CD4-positive, alpha-beta T cell treated with Interleukin-15 for 4 hours (primary cell): ENCODE data around the gene PLA2G6.
A peak's percentile ranks its signal among the peaks of the same experiment; 100 is the strongest.
"Not testable (repeated sequence)": the region's sequence is repeated elsewhere in the genome, so short reads cannot be mapped to it uniquely, and the experiment has no call there.

ENCODE experiments used
- DNase-seq: peaks from one replicate; pipeline ENCODE4 v3.0.0-alpha.2; 2020; ENCODE audit warnings: low spot score

The PLA2G6 gene

GRCh38 chr22:38191731-38192474 is 10.3 kb upstream of the PLA2G6 start:
- DNase-seq, result no peak

- DNase-seq, result no peak
These were observed 9.4 kb upstream of the PLA2G6 start for GRCh38 chr22:38191055-38191454.

GRCh38 chr22:38190581-38190980 is 9.0 kb upstream of the PLA2G6 start:
- DNase-seq, result no peak

- DNase-seq, result no peak
These were observed 7.5 kb upstream of the PLA2G6 start for GRCh38 chr22:38189104-38189503.

- DNase-seq, result no peak
These were observed 6.0 kb upstream of the PLA2G6 start for GRCh38 chr22:38187413-38188212.

GRCh38 chr22:38186429-38186828 is 4.8 kb upstream of the PLA2G6 start:
- no peak for DNase-seq

GRCh38 chr22:38184788-38185187 is 3.2 kb upstream of the PLA2G6 start:
- DNase-seq, result no peak

- peak; percentile 41 for DNase-seq
These were observed 683 bp downstream of the PLA2G6 start for GRCh38 chr22:38180841-38181452.

GRCh38 chr22:38178605-38178937 is 3.1 kb downstream of the PLA2G6 start:
- not testable (repeated sequence) for DNase-seq

- no peak for DNase-seq
These were observed 3.6 kb downstream of the PLA2G6 start for GRCh38 chr22:38177926-38178604.

- DNase-seq, result not testable (repeated sequence)
These were observed 4.1 kb downstream of the PLA2G6 start for GRCh38 chr22:38177571-38177925.

GRCh38 chr22:38177044-38177443 is 4.6 kb downstream of the PLA2G6 start:
- DNase-seq, result no peak

GRCh38 chr22:38176170-38176741 is 5.4 kb downstream of the PLA2G6 start:
- peak; percentile 43 for DNase-seq

- no peak for DNase-seq
These were observed 6.2 kb downstream of the PLA2G6 start for GRCh38 chr22:38175206-38176118.

- DNase-seq, result no peak
These were observed 7.0 kb downstream of the PLA2G6 start for GRCh38 chr22:38174626-38175025.

GRCh38 chr22:38173641-38173906 is 8.1 kb downstream of the PLA2G6 start:
- no peak for DNase-seq

GRCh38 chr22:38172832-38173640 is 8.6 kb downstream of the PLA2G6 start:
- peak; percentile 17 for DNase-seq

GRCh38 chr22:38171927-38172831 is 9.5 kb downstream of the PLA2G6 start:
- no peak for DNase-seq

- no peak for DNase-seq
These were observed 11.2 kb downstream of the PLA2G6 start for GRCh38 chr22:38170469-38170868.
